Measurements from ENCODE around the gene PLCD4. TPM values are rescaled to one million over a fixed set of nuclear protein-coding genes. Genes with fewer than 3 reads are reported as not detected.

The PLCD4 gene
- total RNA-seq = 1 to 10 TPM in 1 of 2 donors, under 1 TPM in 1; 0.54 to 1.6 TPM

GRCh38 chr2:218607436-218608115 lies at the start of gene PLCD4:
Gene PLCD4, plus strand, starts transcription at chr2:218607899. Its CDS starts 7,841 bp downstream, at chr2:218615740.
- Histone ChIP-seq H3K4me3 (no peak within 1 kb of the TSS), H3K27me3 (no peaks in the 10 kb centered on the region), H3K9ac (ENCODE audit: low read depth in 2 of 2, low read length in 2 of 2) (no peak within 1 kb of the TSS), H3K27ac (no peak within 1 kb of the TSS), H3K9me3 (no peaks in the 10 kb centered on the region), H3K36me3 (no peaks in the 10 kb centered on the region), H3K4me1 (no peaks in the 10 kb centered on the region)
- intact Hi-C loops (cut with DNase I) = no loop called here
- DNase-seq = peak; percentile 21
- TF ChIP-seq CTCF (IDR thresholded peaks at IDR 0.05) = no peak

DNA sequence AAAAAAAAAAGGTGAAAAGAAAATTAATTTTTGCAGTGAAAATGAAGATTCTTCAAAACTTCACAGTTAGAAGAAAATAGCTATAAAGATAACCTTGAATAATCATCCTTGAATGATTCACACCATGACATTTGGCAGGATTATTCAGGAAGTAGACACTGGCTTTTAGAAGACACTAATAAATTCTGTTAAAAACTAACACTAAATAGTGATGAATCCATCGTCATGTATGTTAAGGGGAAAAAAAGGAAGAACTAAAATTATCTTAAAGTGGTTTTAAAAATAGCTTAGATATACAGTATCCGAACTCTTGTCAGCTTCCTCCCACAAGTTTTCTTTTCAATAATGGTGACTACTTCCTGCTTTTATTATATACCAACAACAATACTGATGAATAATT lies 49.8 kb upstream of the PLCD4 start:
- no peak overlapping the region for H3K27ac ChIP-seq
- no peaks in the 10 kb centered on the region for H3K4me1 ChIP-seq
- TF ChIP-seq CTCF (IDR thresholded peaks at IDR 0.05) = no peak
- H3K9me3 ChIP-seq = no peaks in the 10 kb centered on the region
- H3K4me3 ChIP-seq = no peak overlapping the region
- no peak overlapping the region for H3K9ac ChIP-seq (ENCODE audit: low read depth in 2 of 2, low read length in 2 of 2)
- no peaks in the 10 kb centered on the region for H3K27me3 ChIP-seq
- no peak for DNase-seq
- intact Hi-C loops (cut with DNase I) = no loop called here
- H3K36me3 ChIP-seq = peaks cover 6% of the 10 kb centered on the region

GRCh38 chr2:218558986-218559385 lies 48.7 kb upstream of the PLCD4 start:
- Histone ChIP-seq H3K27me3 (no peaks in the 10 kb centered on the region), H3K4me3 (no peak overlapping the region), H3K9ac (ENCODE audit: low read depth in 2 of 2, low read length in 2 of 2) (no peak overlapping the region), H3K36me3 (no peaks in the 10 kb centered on the region), H3K9me3 (no peaks in the 10 kb centered on the region), H3K4me1 (no peaks in the 10 kb centered on the region), H3K27ac (no peak overlapping the region)
- no peak for TF ChIP-seq CTCF (IDR thresholded peaks at IDR 0.05)
- DNase-seq = no peak
- intact Hi-C loops (cut with DNase I) = no loop called here

GRCh38 chr2:218564056-218564455 lies 43.6 kb upstream of the PLCD4 start:
- intact Hi-C loops (cut with DNase I) = no loop called here
- no peak for TF ChIP-seq CTCF (IDR thresholded peaks at IDR 0.05)
- no peaks in the 10 kb centered on the region for H3K27me3 ChIP-seq
- no peak for DNase-seq
- no peak overlapping the region for H3K4me3 ChIP-seq
- no peaks in the 10 kb centered on the region for H3K9me3 ChIP-seq
- H3K27ac ChIP-seq = no peak overlapping the region
- H3K4me1 ChIP-seq = no peaks in the 10 kb centered on the region
- H3K36me3 ChIP-seq = no peaks in the 10 kb centered on the region
- H3K9ac ChIP-seq (ENCODE audit: low read depth in 2 of 2, low read length in 2 of 2) = no peak overlapping the region

GRCh38 chr2:218566296-218566695 lies 41.4 kb upstream of the PLCD4 start:
- no peak for TF ChIP-seq CTCF (IDR thresholded peaks at IDR 0.05)
- H3K4me3 ChIP-seq = no peak overlapping the region
- intact Hi-C loops (cut with DNase I) = no loop called here
- no peak overlapping the region for H3K9ac ChIP-seq (ENCODE audit: low read depth in 2 of 2, low read length in 2 of 2)
- H3K36me3 ChIP-seq = no peaks in the 10 kb centered on the region
- no peak for DNase-seq
- no peak overlapping the region for H3K27ac ChIP-seq
- no peaks in the 10 kb centered on the region for H3K9me3 ChIP-seq
- no peaks in the 10 kb centered on the region for H3K27me3 ChIP-seq
- peaks cover 3% of the 10 kb centered on the region for H3K4me1 ChIP-seq
